GM19463 (cell line): Measurements from ENCODE around the gene RPAP3.

Source experiments
- ATAC-seq: cut with Tn5 transposase; IDR thresholded peaks from one replicate; pipeline ENCODE4 v1.9.1; 2021; ENCODE audit warnings: mild to moderate bottlenecking, moderate library complexity; ENCODE audit not compliant: unreplicated experiment

RPAP3 gene

GRCh38 chr12:47705566-47706425, at the start of gene RPAP3:
Gene RPAP3, minus strand, starts transcription at chr12:47706030. Its CDS starts 3,190 bp downstream, at chr12:47702840.
- peak; percentile 81 for ATAC-seq

GRCh38 chr12:47754881-47755280, 49.1 kb upstream of the RPAP3 start:
- ATAC-seq = peak; percentile 13

GRCh38 chr12:47754126-47754525, 48.3 kb upstream of the RPAP3 start:
- no peak for ATAC-seq

GRCh38 chr12:47753021-47754001, 47.5 kb upstream of the RPAP3 start:
- ATAC-seq = peak; percentile 28

GRCh38 chr12:47752552-47752951, 46.7 kb upstream of the RPAP3 start:
- ATAC-seq = no peak

- ATAC-seq = no peak
These were observed 46.3 kb upstream of the RPAP3 start for GRCh38 chr12:47752121-47752520.

GRCh38 chr12:47751561-47751960, 45.7 kb upstream of the RPAP3 start:
- ATAC-seq = no peak

GRCh38 chr12:47750916-47751470, 45.2 kb upstream of the RPAP3 start:
- no peak for ATAC-seq

- ATAC-seq = no peak
These were observed 44.5 kb upstream of the RPAP3 start for GRCh38 chr12:47750229-47750798.

- ATAC-seq = no peak
These were observed 43.1 kb upstream of the RPAP3 start for GRCh38 chr12:47748899-47749298.

- no peak for ATAC-seq
These were observed 42.6 kb upstream of the RPAP3 start for GRCh38 chr12:47748507-47748828.

GRCh38 chr12:47747596-47748506, 42.0 kb upstream of the RPAP3 start:
- no peak for ATAC-seq

- peak; percentile 61 for ATAC-seq
These were observed 41.3 kb upstream of the RPAP3 start for GRCh38 chr12:47747126-47747525.

- no peak for ATAC-seq
These were observed 40.7 kb upstream of the RPAP3 start for GRCh38 chr12:47746523-47746922.

GRCh38 chr12:47746073-47746472, 40.2 kb upstream of the RPAP3 start:
- no peak for ATAC-seq

GRCh38 chr12:47745485-47746041, 39.7 kb upstream of the RPAP3 start:
- ATAC-seq = no peak

- ATAC-seq = no peak
These were observed 39.1 kb upstream of the RPAP3 start for GRCh38 chr12:47744778-47745436.

GRCh38 chr12:47744005-47744651, 38.3 kb upstream of the RPAP3 start:
- no peak for ATAC-seq
